Posterior vena cava (tissue), 2 donors: Measurements from ENCODE around the gene TMEM147. TPM values are rescaled to one million over a fixed set of nuclear protein-coding genes. Genes with fewer than 3 reads are reported as not detected.
A peak's percentile ranks its signal among the peaks of the same experiment; 100 is the strongest.

Source experiments
- DNase-seq: peaks from one replicate; pipeline ENCODE4 v3.0.0-alpha.2; 2020; ENCODE audit warnings: low spot score
- intact Hi-C, 2 donors: fragments of 100-400 bp; cut with DNase I; formaldehyde crosslinking; loops; one replicate each; pipeline versions ENCODE4 v1.14.1 to v1.14.2; 2022 to 2023
- long read RNA-seq, 2 donors: library from polyadenylated mRNA; unstranded; transcript quantifications; one replicate each; pipeline ENCODE4 v2.0.0, GENCODE V29; 2020 to 2021
- total RNA-seq, 2 donors: library from RNA; stranded (reverse); fragmentation: NEBNext Ultra II Directional; extraction: Animal tissue kit (Norgen Biotek cat#: 25700); gene quantifications; one replicate each; pipeline ENCODE4 v1.2.1, GENCODE V29; 2021
- donor health status: DM: yes; HTN: yes; CAD: no.
- donor health status: DM: yes; HTN: yes; CAD: no.

TMEM147 gene
- 10 to 100 TPM; 52.4 to 61.1 TPM for total RNA-seq
- long read RNA-seq, donor 1, transcript TMEM147-201 (7 exons, 899 nt) = major isoform, 9 of 14 reads
- long read RNA-seq, donor 1, partial matches to known transcripts = 0 of 14 reads
- long read RNA-seq, donor 1, other reads (novel, unspliced or antisense) = 0 of 14 reads
- long read RNA-seq, donor 2, transcript TMEM147-201 (7 exons, 899 nt) = major isoform, 56 of 66 reads
- long read RNA-seq, donor 2, partial matches to known transcripts = 1 of 66 reads
- long read RNA-seq, donor 2, other reads (novel, unspliced or antisense) = 6 of 66 reads

DNA sequence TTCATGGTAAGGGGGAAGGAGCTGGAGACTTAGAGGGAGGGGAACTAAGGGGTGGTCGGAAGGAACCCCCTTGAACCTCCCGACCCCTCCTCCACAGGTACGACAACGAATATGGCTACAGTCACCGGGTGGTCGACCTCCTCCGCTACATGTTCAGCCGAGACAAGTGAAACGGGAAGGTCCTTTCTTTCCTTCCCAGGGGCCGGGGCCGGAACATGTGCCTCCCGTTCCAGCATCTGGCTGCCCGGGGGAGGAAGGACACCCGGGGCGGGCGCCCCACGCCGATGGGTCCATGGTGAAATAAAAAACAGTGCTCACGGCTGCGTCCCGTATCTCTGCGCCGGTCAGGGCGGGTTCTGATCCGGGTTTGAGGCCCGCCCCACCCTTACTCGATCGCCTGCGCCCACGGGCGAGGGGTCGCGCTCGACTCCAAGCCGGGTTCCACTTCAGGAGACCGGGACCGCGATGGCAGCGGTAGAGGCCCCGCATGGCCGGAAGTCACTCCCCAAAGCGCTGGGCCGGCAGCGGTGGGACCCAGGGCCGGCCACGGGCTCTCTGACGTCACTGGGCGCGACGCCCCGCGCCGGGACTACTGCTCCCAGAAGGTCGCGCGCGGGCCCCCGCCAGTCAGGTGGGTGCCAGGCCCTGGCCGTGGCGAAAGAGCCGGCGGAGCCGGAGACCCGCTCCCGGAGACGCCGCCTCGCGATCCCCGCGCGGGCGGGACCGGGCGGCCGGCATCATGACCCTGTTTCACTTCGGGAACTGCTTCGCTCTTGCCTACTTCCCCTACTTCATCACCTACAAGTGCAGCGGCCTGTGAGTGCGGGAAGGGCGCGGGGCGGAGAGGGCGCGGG lies at the start of gene TMEM147:
TMEM147 (plus strand) TSS at position 626 of the 854 bp plus-strand sequence; CDS start at position 740, 114 bp downstream.
- intact Hi-C loops = no loop called here
- peak; percentile 98 for DNase-seq

DNA sequence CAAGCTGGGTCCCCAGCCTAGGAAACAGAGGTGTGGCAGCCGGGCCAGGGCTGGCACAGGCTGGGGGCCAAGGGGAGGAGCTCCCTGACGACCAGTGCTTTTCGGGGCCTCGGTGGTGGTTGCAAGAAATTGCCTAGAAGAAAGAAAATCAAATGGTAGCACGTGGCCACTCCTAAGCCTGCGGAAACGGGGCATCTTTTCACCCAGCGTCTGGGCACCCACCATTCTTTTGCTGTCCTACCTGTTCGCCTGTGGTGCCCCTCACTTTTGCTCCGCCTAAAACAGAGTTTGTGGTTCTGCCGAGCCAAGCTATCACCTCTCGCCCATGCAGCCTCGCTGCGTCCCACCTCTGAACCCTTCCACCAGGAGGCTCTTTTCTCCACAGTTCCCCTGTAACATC lies 48.0 kb upstream of the TMEM147 start:
- intact Hi-C loops = loop anchor here (10.0 kb wide), 2 partner anchors 143 to 223 kb away; partner anchors contain the start of gene FFAR3 (in 2 of the 2)
- no peak for DNase-seq

DNA sequence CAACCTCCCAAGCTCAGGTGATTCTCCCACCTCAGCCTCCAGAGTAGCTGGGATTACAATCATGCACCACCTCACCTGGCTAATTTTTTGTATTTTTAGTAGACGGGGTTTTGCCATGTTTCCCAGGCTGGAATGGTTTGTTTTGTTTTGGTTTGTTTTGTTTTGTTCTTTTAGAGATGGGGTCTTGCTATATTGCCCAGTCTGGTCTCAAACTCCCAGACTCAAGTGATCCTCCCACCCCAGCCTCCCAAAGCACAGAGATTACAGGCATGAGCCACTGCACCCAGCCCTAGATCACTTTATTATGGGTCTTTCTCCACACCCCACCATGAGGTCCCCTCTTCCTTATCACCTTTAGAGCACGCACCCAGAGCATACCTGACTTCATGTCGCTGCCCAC lies 47.2 kb upstream of the TMEM147 start:
- no peak for DNase-seq
- intact Hi-C loops = loop anchor here (10.0 kb wide), 2 partner anchors 143 to 223 kb away; partner anchors contain the start of gene FFAR3 (in 2 of the 2)

DNA sequence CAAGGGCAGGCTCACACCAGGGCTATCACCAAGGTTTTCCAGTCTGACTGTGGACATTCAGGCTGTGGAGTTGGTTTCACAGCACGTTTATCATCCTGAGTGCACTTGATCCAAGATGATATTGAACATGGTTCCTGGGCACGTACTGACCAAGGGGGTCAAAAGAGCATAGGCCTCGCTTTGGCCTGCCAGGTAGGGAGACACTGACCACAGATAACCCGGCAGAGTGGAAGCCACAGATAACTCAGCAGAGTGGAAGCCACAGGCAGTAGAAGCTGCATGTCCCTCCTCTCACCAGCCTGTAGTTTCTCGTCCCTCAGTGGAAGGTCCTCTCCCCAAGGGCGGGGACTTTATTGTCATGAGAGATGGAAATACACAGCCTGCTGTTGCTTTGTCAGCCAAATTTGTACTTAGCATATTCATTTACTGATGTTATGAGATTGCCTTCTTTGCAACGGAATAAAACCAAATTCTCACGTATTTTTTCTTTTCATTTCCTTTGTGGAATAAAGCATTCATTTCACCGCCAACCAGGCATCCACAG lies 46.4 kb upstream of the TMEM147 start:
- intact Hi-C loops = loop anchor here (10.0 kb wide), 2 partner anchors 144 to 224 kb away; partner anchors contain the start of gene FFAR3 (in 2 of the 2)
- DNase-seq = no peak

- intact Hi-C loops = no loop called here
- no peak for DNase-seq
Observed at GRCh38 chr19:35500611-35501010, 44.8 kb upstream of the TMEM147 start.

DNA sequence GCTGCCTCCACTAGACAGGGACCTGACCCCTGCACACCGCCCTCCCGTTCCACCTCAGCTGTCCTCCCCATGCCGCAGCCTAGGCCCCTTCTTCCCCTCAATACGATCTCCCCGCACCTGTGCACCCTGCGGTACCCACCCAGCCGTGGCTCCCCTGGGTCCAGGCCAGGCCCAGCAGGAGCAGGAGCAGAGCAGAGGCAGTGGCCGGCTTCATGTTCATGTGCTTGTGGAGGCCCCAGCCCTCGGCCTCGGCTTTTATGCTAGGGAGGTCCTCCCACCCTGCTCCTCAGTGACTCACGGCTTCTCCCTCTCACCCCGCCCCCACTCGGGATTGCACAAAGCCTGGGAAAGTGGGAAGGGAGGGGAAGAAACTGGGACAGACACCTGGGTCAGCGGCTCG lies 43.7 kb upstream of the TMEM147 start:
- intact Hi-C loops = no loop called here

DNA sequence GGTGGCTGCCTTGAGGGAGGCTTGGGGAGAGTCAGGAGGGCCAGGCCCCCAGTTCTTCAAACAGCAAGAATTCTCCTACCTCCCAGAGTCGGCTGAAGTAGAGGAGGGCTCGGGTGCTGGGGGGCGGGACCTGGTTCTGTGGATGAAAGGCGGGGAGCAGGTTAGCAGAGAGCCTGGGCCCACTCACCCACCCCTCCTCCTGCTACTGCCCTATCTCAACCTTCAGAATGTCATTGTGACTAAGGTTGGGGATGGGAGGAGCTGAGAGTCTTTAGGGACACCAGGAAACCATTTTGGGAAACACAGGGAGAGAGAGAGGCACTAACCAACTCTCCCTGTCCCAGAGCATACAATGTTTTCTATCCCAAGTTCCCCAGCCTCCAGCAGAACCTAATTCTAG lies 42.7 kb upstream of the TMEM147 start:
- intact Hi-C loops = no loop called here
- DNase-seq = no peak

More for the DNA sequence above, 43.7 kb upstream of the TMEM147 start:
- DNase-seq = no peak

GRCh38 chr19:35506011-35506410 lies 39.4 kb upstream of the TMEM147 start:
- intact Hi-C loops = no loop called here
- DNase-seq = no peak

DNA sequence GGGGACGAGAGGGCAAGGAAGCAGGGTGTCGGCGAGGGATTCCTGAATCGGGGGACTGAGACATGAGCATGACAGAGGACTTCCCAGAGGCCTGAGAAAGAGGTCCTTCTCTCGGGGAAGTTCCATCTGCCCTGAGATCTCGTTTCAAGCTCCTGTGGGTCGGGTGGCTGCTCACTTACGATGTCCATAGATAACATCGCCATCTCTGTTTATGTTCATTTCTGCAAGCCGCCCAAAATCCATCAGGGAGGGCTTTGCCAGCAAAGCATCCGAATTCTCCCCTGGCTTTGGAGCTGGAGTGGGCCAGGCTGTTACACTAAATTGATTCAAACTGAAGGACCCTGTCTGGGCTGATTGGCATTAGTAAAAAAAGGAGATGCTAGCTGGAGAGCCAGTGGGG lies 37.9 kb upstream of the TMEM147 start:
- intact Hi-C loops = no loop called here
- DNase-seq = no peak

- intact Hi-C loops = no loop called here
- DNase-seq = no peak
Observed at GRCh38 chr19:35508129-35508528, 37.3 kb upstream of the TMEM147 start.

DNA sequence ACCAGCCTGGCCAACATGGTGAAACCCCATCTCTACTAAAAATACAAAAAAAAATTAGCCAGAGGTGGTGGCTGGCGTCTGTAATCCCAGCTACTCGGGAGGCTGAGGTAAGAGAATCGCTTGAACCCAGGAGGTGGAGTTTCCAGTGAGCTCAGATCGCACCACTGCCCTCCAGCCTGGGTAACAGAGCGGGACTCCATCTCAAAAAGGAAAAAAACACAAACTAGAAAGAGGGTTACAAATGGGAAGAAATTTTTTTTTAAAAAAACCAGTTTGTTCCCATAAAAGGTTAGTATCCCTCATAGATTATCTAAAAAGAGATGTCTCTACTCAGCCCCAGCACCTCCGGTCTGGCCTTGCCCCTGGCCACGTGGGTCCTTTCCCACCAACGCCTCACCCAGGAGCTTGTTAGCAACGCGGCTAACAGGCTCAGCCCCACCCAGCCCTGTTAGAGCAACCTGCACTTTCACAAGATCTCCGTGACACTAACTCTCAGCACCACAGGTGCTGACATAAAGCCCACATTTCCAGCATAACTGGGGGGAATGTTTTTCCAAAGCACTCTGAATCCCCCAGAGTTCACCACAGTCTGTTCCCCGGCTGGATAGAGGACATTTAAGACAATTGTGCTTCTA lies 36.3 kb upstream of the TMEM147 start:
- intact Hi-C loops = no loop called here
- DNase-seq = no peak

DNA sequence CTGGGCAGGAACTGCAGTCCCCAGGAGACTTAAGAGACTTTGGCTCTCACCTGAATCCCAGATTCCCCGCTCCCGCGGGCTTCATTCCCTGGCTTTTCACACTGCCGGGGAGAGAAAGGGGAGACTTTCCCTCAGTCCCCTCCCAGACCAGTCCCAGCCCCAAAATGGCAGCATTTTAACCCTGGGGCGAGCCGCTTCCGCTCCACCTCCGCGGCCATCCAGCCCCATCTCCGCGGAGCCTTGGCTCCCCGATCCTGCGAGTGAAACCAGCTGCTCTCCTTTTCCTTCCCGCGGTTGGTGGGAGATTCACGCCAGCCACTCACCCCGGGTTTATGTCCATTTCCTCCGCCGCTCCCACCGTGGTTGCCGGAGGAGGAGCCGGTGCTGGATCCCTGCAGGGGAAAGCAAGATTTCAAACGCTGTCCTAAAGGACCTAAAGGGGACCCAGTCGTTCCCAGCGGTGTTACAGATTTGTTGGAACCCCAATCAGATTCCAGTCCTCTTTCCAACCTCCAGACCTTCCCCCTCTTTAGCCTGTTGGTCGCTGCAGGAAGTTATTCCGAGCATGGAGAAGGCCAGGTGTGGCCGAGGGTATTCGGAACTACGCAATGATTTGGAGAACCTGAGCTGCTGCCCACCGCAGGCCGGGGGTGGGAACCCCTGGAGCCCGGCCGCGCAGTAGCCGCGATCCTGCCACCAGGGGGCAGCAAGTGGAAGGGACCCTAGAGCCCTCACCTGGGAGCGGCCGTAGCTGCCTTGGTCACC lies 35.4 kb upstream of the TMEM147 start:
- intact Hi-C loops = no loop called here
- peak; percentile 89 for DNase-seq

DNA sequence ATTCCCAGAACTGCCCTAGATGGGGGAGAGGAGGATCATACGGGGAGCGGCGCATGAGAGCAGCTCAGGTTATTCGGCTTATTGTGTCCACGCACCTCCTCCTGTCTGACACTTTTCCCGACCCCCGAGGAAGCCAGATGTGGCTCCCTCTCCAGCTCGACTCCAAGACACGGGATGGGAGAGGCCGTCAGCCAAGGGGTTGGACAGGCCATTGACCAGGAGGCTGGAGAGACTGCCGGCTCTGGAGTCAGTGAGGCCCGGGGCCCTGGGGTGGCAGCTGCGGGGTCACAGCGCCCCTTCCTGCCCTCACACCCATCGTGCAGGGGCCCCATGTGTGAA lies 34.8 kb upstream of the TMEM147 start:
- no peak for DNase-seq
- intact Hi-C loops = no loop called here

DNA sequence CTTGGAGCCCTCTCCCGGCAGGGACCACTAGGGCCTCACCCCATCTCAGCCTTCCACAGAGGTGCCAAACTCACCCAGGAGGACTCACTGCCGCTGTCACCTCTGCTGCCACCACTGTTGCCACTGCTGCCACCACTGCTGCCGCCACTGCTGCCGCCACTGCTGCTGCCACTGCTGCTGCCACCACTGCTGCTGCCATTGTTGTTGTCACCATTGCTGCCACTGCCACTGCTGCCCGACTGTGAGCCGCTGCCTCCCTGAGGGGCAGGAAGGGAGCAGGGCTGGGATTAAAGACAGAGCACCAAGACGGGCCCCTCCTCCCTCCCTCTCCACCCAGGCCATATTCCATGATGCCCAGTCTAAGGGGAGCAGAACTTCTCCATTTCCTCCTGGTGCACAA lies 34.1 kb upstream of the TMEM147 start:
- DNase-seq = no peak
- intact Hi-C loops = no loop called here

DNA sequence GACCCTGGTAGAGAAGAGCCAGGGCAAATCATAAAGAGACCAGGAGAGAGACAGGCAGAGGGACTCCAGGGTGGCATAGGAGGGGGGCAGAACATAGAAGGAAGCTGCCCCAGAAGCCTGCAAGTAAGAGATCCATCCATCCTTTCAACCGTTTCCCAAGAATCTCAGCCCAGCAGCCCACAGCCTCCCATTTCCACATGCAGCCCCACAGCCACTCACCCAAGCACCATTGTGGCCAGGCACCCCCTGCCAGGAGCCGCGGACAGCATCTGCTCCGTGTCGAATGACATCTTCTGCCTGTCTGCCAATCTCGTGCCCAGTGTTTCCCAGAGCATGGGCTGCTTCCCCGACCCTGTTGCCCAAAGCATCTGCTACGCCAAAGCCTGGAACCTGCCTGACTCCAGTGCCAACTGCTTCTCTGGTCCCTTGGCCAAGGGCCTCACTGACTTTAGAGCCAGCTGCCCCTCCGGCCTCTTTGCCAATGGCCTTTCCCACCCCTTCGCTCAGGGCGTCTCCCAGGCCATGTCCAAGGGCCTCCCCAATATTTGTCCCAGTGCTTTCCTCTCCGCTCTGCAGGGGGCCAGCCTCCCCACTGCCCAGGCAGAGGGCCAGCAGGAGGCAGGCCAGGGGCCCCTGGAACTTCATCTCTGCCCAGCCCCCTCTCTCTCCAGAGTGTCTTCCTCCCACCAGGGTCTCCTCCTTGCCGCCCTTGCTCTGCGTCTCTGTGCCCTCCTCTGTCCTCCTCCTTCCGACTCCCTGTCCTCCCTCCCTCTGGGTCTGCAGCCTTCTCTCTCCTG lies 32.4 kb upstream of the TMEM147 start:
- no peak for DNase-seq
- intact Hi-C loops = no loop called here

DNA sequence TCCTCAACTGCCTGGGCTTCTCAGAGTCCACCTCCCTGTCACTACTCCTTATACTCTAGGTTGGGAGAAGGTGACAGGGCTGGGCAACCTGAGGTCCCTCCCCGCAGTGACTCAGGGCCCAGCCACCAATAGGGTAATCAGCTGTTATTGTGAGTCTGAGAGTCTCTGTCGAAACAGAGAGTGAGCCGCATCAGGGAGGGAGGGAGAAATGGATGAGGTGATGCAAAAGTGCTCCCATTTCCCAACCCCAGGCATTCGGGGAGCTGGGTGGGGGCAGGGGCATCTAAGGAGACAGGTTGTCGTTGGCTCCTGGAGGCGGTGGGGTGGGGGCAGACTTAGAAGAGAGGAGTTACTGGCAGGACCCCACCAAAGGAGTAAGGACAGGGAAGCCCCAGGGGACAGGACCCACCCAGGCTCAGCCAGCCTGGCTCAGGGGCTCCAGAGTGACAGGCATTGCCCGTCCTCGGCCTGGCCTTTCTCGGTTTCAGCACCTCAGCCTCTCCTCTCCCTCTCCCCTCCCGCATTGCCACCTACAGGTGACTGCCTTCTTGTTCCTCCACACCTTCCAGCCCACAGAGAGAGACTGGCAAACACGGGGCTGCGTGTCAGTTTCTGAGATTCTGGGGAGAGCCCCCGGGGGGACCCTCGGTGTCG lies 31.7 kb upstream of the TMEM147 start, which contains the start of gene DMKN:
DMKN (minus strand) TSS at position 22 of the 654 bp plus-strand sequence. CDS start 174 bp downstream, outside the sequence.
- no peak for DNase-seq
- intact Hi-C loops = no loop called here

DNA sequence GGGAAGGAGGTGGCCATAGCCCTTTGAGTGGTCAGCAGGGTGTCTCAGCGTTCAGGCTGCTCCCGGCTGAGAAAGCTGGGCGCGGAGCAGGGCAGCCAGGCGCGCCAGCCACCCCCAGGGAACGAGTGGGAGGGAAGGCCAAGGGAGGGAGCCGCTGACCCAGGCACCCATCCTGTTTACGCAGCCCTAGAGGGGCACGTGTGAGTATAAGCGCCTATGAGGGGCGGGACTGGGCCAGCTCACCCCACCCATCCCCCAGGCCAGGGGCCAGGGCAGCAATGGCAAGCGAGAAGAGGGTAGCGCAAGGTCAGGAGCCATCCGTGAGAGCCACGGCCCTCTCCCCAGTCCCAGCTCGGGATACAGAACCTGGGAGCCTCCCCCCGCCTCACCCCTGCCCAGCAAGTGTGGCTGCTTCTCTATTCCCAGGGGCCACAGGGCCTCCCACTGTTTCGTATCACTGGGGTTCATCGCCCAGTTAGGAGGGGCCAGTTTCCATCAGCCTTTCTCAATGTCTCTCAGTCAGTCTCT lies 31.1 kb upstream of the TMEM147 start:
- intact Hi-C loops = no loop called here
- DNase-seq = no peak
